SK-N-SH (cell line): ENCODE results near the gene TAS1R1. TPM values are rescaled to one million over a fixed set of nuclear protein-coding genes. Genes with fewer than 3 reads are reported as not detected.

Source experiments
- CTCF ChIA-PET: fragments of 300-600, 350-600 bp; formaldehyde crosslinking; extraction: SDS; loops from one replicate; lab custom pipeline; 2021; lab: Yijun Ruan, JAX
- POLR2A ChIA-PET: fragments of 350-600 bp; sonication (Branson Sonifier 250); formaldehyde crosslinking; extraction: SDS; loops from one replicate; lab custom pipeline; 2020; ENCODE audit warnings: antibody characterized with exemption, inconsistent platforms; lab: Yijun Ruan, JAX
- DNase-seq: peaks from one replicate; pipeline ENCODE4 v3.0.0; 2012
- H2AFZ ChIP-seq: fragments of 200-600 bp; sonication (generic); 2 replicates; pipeline ENCODE4 v1.8.1; 2016; ENCODE audit warnings: antibody characterized with exemption, mild to moderate bottlenecking, low read depth
- H3F3A ChIP-seq: fragments of 200-600 bp; sonication (generic); replicated peaks from 2 replicates; pipeline ENCODE3; 2016; ENCODE audit warnings: antibody characterized with exemption, mild to moderate bottlenecking; ENCODE audit not compliant: insufficient read depth
- H3K27ac ChIP-seq, 2 experiments: fragments of 200-500 bp in 1 of 2; fragments of 200-600 bp in 1 of 2; sonication (Bioruptor generic) in 1 of 2; sonication (generic), shearing (Covaris generic) in 1 of 2; 2 replicates each; pipeline versions ENCODE4 v1.5.1 to v1.6.1; 2014 to 2016; ENCODE audit warnings: low read depth in 2 of 2, inconsistent platforms in 1 of 2, low read length in 1 of 2, mild to moderate bottlenecking in 1 of 2, mixed read lengths in 1 of 2
- H3K27me3 ChIP-seq: fragments of 200-600 bp; sonication (generic), shearing (Covaris generic); 2 replicates; pipeline ENCODE4 v1.6.1; 2016; ENCODE audit warnings: mixed run types; ENCODE audit not compliant: insufficient read depth
- H3K36me3 ChIP-seq, 2 experiments: fragments of 200-500 bp in 1 of 2; fragments of 200-600 bp in 1 of 2; sonication (Bioruptor generic) in 1 of 2; sonication (generic) in 1 of 2; replicated peaks in 1 of 2; 2 replicates each; pipeline versions ENCODE3 to v1.5.1; 2014 to 2016; ENCODE audit warnings: low read length in 1 of 2, mild to moderate bottlenecking in 1 of 2; ENCODE audit not compliant: insufficient read depth in 2 of 2, control insufficient read depth in 1 of 2
- H3K4me1 ChIP-seq, 2 experiments: fragments of 200-500 bp in 1 of 2; fragments of 200-600 bp in 1 of 2; sonication (Bioruptor generic) in 1 of 2; sonication (generic), shearing (Covaris generic) in 1 of 2; 2 replicates each; pipeline versions ENCODE4 v1.5.1 to v1.6.1; 2014 to 2016; ENCODE audit warnings: low read depth in 1 of 2, low read length in 1 of 2, mixed run types in 1 of 2; ENCODE audit not compliant: insufficient read depth in 2 of 2, control insufficient read depth in 1 of 2
- H3K4me2 ChIP-seq: fragments of 200-600 bp; sonication (generic), shearing (Covaris generic); 2 replicates; pipeline ENCODE4 v1.6.1; 2017; ENCODE audit warnings: mixed run types
- H3K4me3 ChIP-seq, 2 experiments: fragments of 200-500 bp in 1 of 2; fragments of 200-600 bp in 1 of 2; sonication (Bioruptor generic) in 1 of 2; sonication (generic), shearing (Covaris generic) in 1 of 2; 2 replicates each; pipeline versions ENCODE4 v1.5.1 to v1.8.1; 2014 to 2016; ENCODE audit warnings: low read depth in 2 of 2, inconsistent platforms in 1 of 2, low read length in 1 of 2, mild to moderate bottlenecking in 1 of 2, mixed read lengths in 1 of 2, moderate library complexity in 1 of 2
- H3K79me2 ChIP-seq: fragments of 200-600 bp; sonication (generic); 2 replicates; pipeline ENCODE4 v1.8.1; 2017; ENCODE audit warnings: mild to moderate bottlenecking; ENCODE audit not compliant: insufficient read depth
- H3K9ac ChIP-seq: fragments of 200-600 bp; sonication (generic); 2 replicates; pipeline ENCODE4 v1.6.1; 2017; ENCODE audit warnings: mixed run types
- H3K9me2 ChIP-seq: fragments of 200-600 bp; sonication (generic); 2 replicates; pipeline ENCODE4 v1.6.1; 2017; ENCODE audit warnings: mixed run types
- H3K9me3 ChIP-seq: fragments of 200-600 bp; sonication (generic); 2 replicates; pipeline ENCODE4 v1.6.1; 2017; ENCODE audit warnings: mixed run types, mild to moderate bottlenecking, moderate library complexity
- H4K20me1 ChIP-seq: fragments of 200-600 bp; sonication (generic); 2 replicates; pipeline ENCODE4 v1.6.1; 2017; ENCODE audit warnings: mild to moderate bottlenecking, mixed run types; ENCODE audit not compliant: insufficient read depth
- CHD2 ChIP-seq: fragments of 150-350 bp; IDR thresholded peaks from 2 replicates; pipeline ENCODE4 v1.6.1; 2018; ENCODE audit warnings: low read length; ENCODE audit not compliant: partially characterized antibody
- ELF1 ChIP-seq: IDR thresholded peaks from 2 replicates; pipeline ENCODE4 v1.4.0; 2012
- EP300 ChIP-seq, 2 experiments: IDR thresholded peaks; 2 replicates each; pipeline versions ENCODE4 v1.4.0 to v1.6.1; 2012; ENCODE audit warnings: borderline replicate concordance in 1 of 2, low read depth in 1 of 2, low read length in 1 of 2
- EZH2phosphoT487 ChIP-seq: fragments of 200-600 bp; sonication (generic); IDR thresholded peaks from 2 replicates; pipeline ENCODE4 v1.6.1; 2017; ENCODE audit warnings: low read depth, mixed run types, mild to moderate bottlenecking, antibody characterized with exemption, moderate library complexity, borderline replicate concordance
- FOSL2 ChIP-seq: IDR thresholded peaks from 2 replicates; pipeline ENCODE4 v1.4.0; 2012; ENCODE audit warnings: low read depth, mild to moderate bottlenecking, moderate library complexity, borderline replicate concordance
- FOXJ3 ChIP-seq: sonication (generic); formaldehyde crosslinking; IDR thresholded peaks from 2 replicates; pipeline ENCODE4 v1.5.1; 2020; ENCODE audit warnings: mild to moderate bottlenecking, missing genetic modification reagents
- FOXM1 ChIP-seq: IDR thresholded peaks from 2 replicates; pipeline ENCODE4 v1.4.0; 2012; ENCODE audit warnings: low read depth, mild to moderate bottlenecking
- GABPA ChIP-seq: IDR thresholded peaks from 2 replicates; pipeline ENCODE4 v1.4.0; 2012; ENCODE audit warnings: low read depth, mild to moderate bottlenecking
- GATA2 ChIP-seq: sonication (generic); formaldehyde crosslinking; IDR thresholded peaks from 2 replicates; pipeline ENCODE4 v1.5.0; 2020; ENCODE audit warnings: mild to moderate bottlenecking, missing genetic modification reagents
- JUND ChIP-seq: IDR thresholded peaks from 2 replicates; pipeline ENCODE4 v1.4.0; 2012
- MEF2A ChIP-seq: IDR thresholded peaks from 2 replicates; pipeline ENCODE4 v1.4.0; 2012; ENCODE audit warnings: low read depth, borderline replicate concordance
- NFIC ChIP-seq: IDR thresholded peaks from 2 replicates; pipeline ENCODE4 v1.4.0; 2012; ENCODE audit warnings: borderline replicate concordance
- NRF1 ChIP-seq: IDR thresholded peaks from 2 replicates; pipeline ENCODE4 v1.6.1; 2012; ENCODE audit warnings: low read depth, mild to moderate bottlenecking, low read length
- POLR2AphosphoS5 ChIP-seq: IDR thresholded peaks from 2 replicates; pipeline ENCODE4 v1.6.1; 2012; ENCODE audit warnings: low read depth, low read length
- RAD21 ChIP-seq: IDR thresholded peaks from 2 replicates; pipeline ENCODE4 v1.6.1; 2012; ENCODE audit warnings: mild to moderate bottlenecking, low read length
- RXRA ChIP-seq: IDR thresholded peaks from 2 replicates; pipeline ENCODE4 v1.4.0; 2012; ENCODE audit warnings: low read depth, mild to moderate bottlenecking, borderline replicate concordance
- TCF12 ChIP-seq: IDR thresholded peaks from 2 replicates; pipeline ENCODE4 v1.4.0; 2012
- TEAD4 ChIP-seq: IDR thresholded peaks from 2 replicates; pipeline ENCODE4 v1.4.0; 2012; ENCODE audit warnings: mild to moderate bottlenecking, borderline replicate concordance; ENCODE audit not compliant: insufficient read depth
- USF1 ChIP-seq: IDR thresholded peaks from 2 replicates; pipeline ENCODE4 v1.4.0; 2012; ENCODE audit warnings: low read depth, borderline replicate concordance
- YY1 ChIP-seq: IDR thresholded peaks from 2 replicates; pipeline ENCODE4 v1.4.0; 2012; ENCODE audit warnings: low read depth, mild to moderate bottlenecking
- WGBS: methylation state at CpG from one replicate; pipeline ENCODE4 v1.1.6; 2017; ENCODE audit warnings: low lambda C conversion rate; 5-methylcytosine and 5-hydroxymethylcytosine counted together
- polyA plus RNA-seq, 3 experiments: library from polyadenylated mRNA; depleted of rRNA; stranded (reverse); fragments of >200 nt; gene quantifications; 2 replicates each; pipeline ENCODE4 v1.2.3, GENCODE V29; 2012
- TF ChIP-seq, protein P1 (sequence below): IDR thresholded peaks from 2 replicates; pipeline ENCODE4 v1.4.0; 2012; ENCODE audit warnings: low read depth
- TF ChIP-seq, protein P2 (sequence below): IDR thresholded peaks from 2 replicates; pipeline ENCODE4 v1.4.0; 2012; ENCODE audit warnings: low read depth, borderline replicate concordance
- TF ChIP-seq, protein P3 (sequence below): fragments of 150-350 bp; IDR thresholded peaks from 2 replicates; pipeline ENCODE4 v1.6.1; 2016; ENCODE audit warnings: mild to moderate bottlenecking, low read depth, low read length

Gene TAS1R1
- polyA plus RNA-seq, 1 of the 3 experiments (the other 2 are of a cell fraction): not detected

DNA sequence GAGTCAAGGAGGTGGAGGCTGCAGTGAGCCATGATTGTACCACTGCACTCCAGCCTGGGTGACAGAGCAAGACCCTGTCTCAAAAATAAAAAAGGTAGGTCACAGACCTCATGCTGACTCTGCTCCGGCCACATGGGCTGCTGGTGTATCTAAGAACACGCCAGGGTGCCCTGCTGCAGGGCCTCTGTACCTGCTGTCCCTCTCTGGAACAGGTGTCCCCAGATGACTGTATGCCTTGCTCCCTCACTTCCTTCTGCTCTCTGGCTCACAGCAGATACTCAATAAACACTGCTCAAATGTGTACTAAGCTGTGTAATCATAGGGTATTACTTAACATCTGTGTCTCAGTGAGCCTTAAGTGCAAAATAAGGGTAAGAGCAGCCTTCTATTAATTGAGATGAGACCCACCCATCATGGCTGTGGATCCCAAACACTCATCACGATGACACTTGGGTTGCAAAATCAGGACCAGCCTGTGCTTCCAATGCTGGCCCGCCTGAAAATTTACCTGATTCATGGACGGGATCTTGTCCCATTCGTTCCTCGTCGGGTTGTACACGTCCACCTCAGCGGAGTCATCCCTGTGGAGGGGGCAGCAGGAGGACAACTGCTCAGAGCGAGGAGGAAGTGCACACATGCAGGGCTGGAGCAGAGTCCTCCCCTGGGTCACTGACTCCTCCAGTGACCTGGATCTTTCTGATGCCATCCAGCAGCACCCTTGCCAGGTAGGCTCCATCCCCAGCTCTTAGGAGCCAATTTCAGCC is 40.1 kb downstream of the TAS1R1 start:
- Histone ChIP-seq H3K4me3 (no peak overlapping the region), H2AFZ (no peak overlapping the region), H3K9me2 (no peaks in the 10 kb centered on the region), H4K20me1 (peaks cover 22% of the 10 kb centered on the region; the same call in 1 of the 2 replicates), H3K79me2 (peaks cover 40% of the 10 kb centered on the region), H3K9ac (no peak overlapping the region), H3K4me2 (no peak overlapping the region), H3K27me3 (no peaks in the 10 kb centered on the region), H3K27ac (no peak overlapping the region), H3K4me1 (peaks cover 0 to 4% of the 10 kb centered on the region in 2 experiments; a peak in 1 of 4 replicates), H3K9me3 (no peaks in the 10 kb centered on the region), H3F3A (no peaks in the 10 kb centered on the region), H3K36me3 (peaks cover 4 to 45% of the 10 kb centered on the region in 2 experiments)
- ChIA-PET POLR2A (interaction anchor here (0.6 to 1.0 kb wide), 2 partner anchors 15 to 28 kb away, joined by 3 read pairs; no protein-coding TSS in a partner anchor), CTCF (interaction anchor here (1.8 kb wide), 1 partner anchor 41 kb away, joined by 5 read pairs; the partner anchor contains the start of gene NOL9)
- WGBS: 92% methylated on average over 4 of the region's 11 CpGs
- no peak for DNase-seq
- no peak for TF ChIP-seq CHD2
- no peak for TF ChIP-seq GATA2 (CRISPR knock-in tag)
- no peak for TF ChIP-seq YY1
- no peak for TF ChIP-seq RXRA
- no peak for TF ChIP-seq TEAD4
- TF ChIP-seq EP300 (IDR thresholded peaks at IDR 0.05; ENCODE audit: borderline replicate concordance in 1 of 2, low read depth in 1 of 2, low read length in 1 of 2): no peak
- no peak for TF ChIP-seq RAD21
- no peak for TF ChIP-seq NFIC
- TF ChIP-seq, protein P1, sequence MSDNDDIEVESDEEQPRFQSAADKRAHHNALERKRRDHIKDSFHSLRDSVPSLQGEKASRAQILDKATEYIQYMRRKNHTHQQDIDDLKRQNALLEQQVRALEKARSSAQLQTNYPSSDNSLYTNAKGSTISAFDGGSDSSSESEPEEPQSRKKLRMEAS: no peak
- TF ChIP-seq EZH2phosphoT487: no peak
- no peak for TF ChIP-seq FOXM1
- TF ChIP-seq JUND: no peak
- TF ChIP-seq, protein P2, sequence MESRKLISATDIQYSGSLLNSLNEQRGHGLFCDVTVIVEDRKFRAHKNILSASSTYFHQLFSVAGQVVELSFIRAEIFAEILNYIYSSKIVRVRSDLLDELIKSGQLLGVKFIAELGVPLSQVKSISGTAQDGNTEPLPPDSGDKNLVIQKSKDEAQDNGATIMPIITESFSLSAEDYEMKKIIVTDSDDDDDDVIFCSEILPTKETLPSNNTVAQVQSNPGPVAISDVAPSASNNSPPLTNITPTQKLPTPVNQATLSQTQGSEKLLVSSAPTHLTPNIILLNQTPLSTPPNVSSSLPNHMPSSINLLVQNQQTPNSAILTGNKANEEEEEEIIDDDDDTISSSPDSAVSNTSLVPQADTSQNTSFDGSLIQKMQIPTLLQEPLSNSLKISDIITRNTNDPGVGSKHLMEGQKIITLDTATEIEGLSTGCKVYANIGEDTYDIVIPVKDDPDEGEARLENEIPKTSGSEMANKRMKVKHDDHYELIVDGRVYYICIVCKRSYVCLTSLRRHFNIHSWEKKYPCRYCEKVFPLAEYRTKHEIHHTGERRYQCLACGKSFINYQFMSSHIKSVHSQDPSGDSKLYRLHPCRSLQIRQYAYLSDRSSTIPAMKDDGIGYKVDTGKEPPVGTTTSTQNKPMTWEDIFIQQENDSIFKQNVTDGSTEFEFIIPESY: no peak
- TF ChIP-seq MEF2A: no peak

GRCh38 chr1:6596351-6596750 is 41.2 kb downstream of the TAS1R1 start:
- Histone ChIP-seq H4K20me1 (peaks cover 24% of the 10 kb centered on the region; the same call in 1 of the 2 replicates), H3K79me2 (peaks cover 52% of the 10 kb centered on the region), H3K4me3 (no peak overlapping the region), H3K36me3 (peaks cover 4 to 36% of the 10 kb centered on the region in 2 experiments), H3K27ac (no peak overlapping the region), H3F3A (no peaks in the 10 kb centered on the region), H3K27me3 (no peaks in the 10 kb centered on the region), H3K9me2 (no peaks in the 10 kb centered on the region), H2AFZ (no peak overlapping the region), H3K9me3 (no peaks in the 10 kb centered on the region), H3K4me1 (peaks cover 0 to 16% of the 10 kb centered on the region in 2 experiments; a peak in 1 of 4 replicates), H3K4me2 (no peak overlapping the region), H3K9ac (no peak overlapping the region)
- ChIA-PET POLR2A (no interaction called here), CTCF (no interaction called here)
- WGBS: 79% methylated on average over 7 of the region's 7 CpGs
- no peak for DNase-seq
- TF ChIP-seq RAD21: no peak
- TF ChIP-seq USF1: no peak
- no peak for TF ChIP-seq GATA2 (CRISPR knock-in tag)
- TF ChIP-seq TEAD4: no peak
- TF ChIP-seq FOXJ3: no peak
- TF ChIP-seq GABPA: no peak
- TF ChIP-seq NFIC: no peak; the same call in 1 of the 2 replicates
- TF ChIP-seq YY1: no peak
- no peak for TF ChIP-seq RXRA
- TF ChIP-seq FOSL2: no peak
- TF ChIP-seq, protein P3, sequence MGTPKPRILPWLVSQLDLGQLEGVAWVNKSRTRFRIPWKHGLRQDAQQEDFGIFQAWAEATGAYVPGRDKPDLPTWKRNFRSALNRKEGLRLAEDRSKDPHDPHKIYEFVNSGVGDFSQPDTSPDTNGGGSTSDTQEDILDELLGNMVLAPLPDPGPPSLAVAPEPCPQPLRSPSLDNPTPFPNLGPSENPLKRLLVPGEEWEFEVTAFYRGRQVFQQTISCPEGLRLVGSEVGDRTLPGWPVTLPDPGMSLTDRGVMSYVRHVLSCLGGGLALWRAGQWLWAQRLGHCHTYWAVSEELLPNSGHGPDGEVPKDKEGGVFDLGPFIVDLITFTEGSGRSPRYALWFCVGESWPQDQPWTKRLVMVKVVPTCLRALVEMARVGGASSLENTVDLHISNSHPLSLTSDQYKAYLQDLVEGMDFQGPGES: no peak
- TF ChIP-seq NRF1: no peak
- TF ChIP-seq FOXM1: no peak
- TF ChIP-seq TCF12: no peak
- TF ChIP-seq ELF1: no peak
- no peak for TF ChIP-seq POLR2AphosphoS5
